Endometrial microvascular endothelial cells (primary cell): Measurements from ENCODE around the gene ERGIC1. TPM values are rescaled to one million over a fixed set of nuclear protein-coding genes. Genes with fewer than 3 reads are reported as not detected.

Experiments used
- in situ Hi-C: cut with HindIII; loops from 2 replicates; pipeline ENCODE4 v1.10.0; 2017; ENCODE audit warnings: low sequenced_read_pairs, low pct_unique_long_range_greater_than_20kb; ENCODE audit errors: inconsistent ontology term
- total RNA-seq: library from RNA; depleted of rRNA; stranded (reverse); fragments of >200 nt; gene quantifications from one replicate; pipeline ENCODE4 v1.2.3, GENCODE V29; 2015; ENCODE audit errors: inconsistent ontology term

Gene ERGIC1
- total RNA-seq, 1 donor from 2014 or later, result 129 TPM

- in situ Hi-C loops, result loop anchor here (25.0 kb wide), 1 partner anchor 191 kb away; no protein-coding TSS in a partner anchor
These were observed 69.7 kb downstream of the ERGIC1 start for GRCh38 chr5:172903790-172904189.

- in situ Hi-C loops, result loop anchor here (25.0 kb wide), 1 partner anchor 192 kb away; no protein-coding TSS in a partner anchor
These were observed 70.2 kb downstream of the ERGIC1 start for GRCh38 chr5:172904312-172904642.

DNA sequence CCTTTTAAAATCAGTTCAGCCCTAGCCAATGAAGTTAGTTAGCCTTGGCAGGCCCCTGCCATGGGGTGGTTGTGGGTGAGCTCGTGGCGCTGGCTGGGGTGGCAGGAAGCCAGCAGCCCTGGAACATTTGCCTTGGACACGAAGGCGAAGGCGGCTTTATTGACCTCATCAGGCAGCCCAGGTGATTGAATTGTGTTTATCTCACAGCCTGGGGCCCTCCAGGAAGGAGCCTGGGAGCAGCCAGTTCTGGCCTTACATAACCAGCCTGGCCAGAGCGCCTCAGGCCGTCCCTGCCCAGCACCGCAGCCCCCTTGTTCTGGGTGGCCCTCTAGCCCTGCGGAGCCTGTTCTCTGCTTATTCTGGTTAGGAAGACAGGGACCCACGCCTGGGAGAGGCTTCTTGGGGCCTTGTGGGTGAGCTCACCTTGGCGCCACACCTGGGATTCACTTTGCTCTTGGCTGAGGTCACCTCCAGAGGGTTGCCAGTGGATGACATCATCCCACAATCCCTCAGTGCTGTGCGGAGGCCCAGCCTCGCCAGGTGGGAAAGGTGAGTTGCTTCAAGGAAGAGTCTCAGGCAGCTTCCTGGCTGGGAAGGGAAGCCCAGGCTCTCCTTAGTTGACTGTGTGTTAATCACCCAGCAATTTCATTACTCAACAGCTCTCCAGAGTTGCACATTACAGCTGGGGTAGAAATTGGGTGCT is 70.7 kb downstream of the ERGIC1 start:
- in situ Hi-C loops, result loop anchor here (25.0 kb wide), 1 partner anchor 192 kb away; no protein-coding TSS in a partner anchor

DNA sequence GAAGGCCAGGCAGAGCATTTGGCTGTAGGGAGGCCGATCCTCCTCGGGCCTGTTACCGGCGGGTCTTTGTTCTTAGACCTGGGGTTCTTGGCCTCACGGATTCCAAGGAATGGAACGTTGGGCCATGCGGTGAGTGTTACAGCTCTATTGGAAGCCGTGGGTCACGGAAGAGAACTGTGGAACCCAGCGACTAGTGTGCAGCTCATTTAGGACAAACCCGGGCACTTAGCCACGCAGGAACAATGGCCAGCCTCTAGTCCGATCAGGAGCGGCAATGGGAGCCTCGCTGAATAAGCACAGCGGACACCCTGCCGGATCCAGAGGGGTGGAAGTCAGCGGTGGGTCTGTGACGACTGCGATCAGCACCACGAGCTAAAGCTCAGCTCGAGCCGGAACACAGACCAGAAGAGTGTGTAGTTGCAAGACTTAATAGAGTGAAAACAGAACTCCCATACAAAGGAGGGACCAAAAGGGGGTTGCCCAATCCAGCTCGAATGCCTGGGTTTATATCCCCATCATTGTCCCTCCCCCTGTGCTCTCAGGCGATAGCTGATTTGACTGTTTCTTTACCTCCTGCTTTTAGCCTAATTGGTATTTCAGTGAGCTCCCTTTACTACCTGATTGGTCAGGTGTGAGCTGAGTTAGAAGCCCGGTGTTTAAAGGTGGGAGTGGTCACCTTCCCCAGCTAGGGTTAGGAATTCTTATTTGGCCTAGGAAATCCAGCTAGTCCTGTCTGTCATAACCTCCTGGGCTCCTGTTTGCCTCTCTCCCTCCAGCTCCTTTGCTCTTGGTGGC is 71.5 kb downstream of the ERGIC1 start:
- in situ Hi-C loops, result loop anchor here (25.0 kb wide), 1 partner anchor 193 kb away; no protein-coding TSS in a partner anchor

- in situ Hi-C loops, result loop anchor here (25.0 kb wide), 1 partner anchor 194 kb away; no protein-coding TSS in a partner anchor
These were observed 72.4 kb downstream of the ERGIC1 start for GRCh38 chr5:172906436-172906835.

DNA sequence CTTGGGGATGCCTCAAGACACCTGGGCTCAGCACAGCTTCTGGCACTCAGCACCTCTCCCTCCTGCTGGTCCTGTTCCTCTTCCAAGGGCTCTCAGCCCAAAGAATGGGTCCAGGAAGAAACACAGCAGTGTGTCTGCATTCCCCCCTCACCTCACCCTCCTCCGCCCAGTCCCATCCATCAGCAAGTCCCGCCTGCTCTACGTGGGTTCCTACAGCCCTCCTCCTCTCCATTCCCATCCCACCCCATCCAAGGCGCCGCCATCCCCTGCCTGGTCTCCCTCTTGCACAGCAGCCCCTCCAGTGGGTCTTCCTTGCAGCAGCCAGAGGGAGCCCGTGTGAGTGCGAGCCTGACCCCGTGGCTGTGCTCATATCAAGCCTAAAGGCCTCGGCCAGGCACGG is 72.8 kb downstream of the ERGIC1 start:
- in situ Hi-C loops, result loop anchor here (25.0 kb wide), 1 partner anchor 195 kb away; no protein-coding TSS in a partner anchor

DNA sequence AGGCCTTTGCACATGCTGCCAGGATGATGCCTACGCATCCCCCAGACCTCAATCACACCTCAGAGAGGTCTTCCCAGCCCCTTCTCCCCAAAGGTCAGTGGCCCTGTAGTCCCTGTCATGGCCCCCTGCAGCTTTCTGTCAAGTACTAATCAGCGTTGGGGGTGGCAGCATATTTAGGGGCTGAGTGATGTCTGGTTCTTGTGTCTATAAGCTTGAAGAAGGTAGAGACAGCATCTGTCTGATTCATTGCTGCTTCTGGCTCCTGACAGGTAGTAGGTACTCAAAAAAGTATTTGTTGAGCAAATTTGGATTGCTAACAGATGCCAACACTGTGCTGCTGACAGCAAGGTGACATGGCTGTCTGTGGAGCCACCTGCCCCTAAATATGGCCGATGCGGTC is 73.6 kb downstream of the ERGIC1 start:
- in situ Hi-C loops, result loop anchor here (25.0 kb wide), 1 partner anchor 195 kb away; no protein-coding TSS in a partner anchor

GRCh38 chr5:172908662-172909061 is 74.6 kb downstream of the ERGIC1 start:
- in situ Hi-C loops, result loop anchor here (25.0 kb wide), 1 partner anchor 196 kb away; no protein-coding TSS in a partner anchor

GRCh38 chr5:172909931-172910502 is 76.0 kb downstream of the ERGIC1 start:
- in situ Hi-C loops, result loop anchor here (25.0 kb wide), 1 partner anchor 198 kb away; no protein-coding TSS in a partner anchor

DNA sequence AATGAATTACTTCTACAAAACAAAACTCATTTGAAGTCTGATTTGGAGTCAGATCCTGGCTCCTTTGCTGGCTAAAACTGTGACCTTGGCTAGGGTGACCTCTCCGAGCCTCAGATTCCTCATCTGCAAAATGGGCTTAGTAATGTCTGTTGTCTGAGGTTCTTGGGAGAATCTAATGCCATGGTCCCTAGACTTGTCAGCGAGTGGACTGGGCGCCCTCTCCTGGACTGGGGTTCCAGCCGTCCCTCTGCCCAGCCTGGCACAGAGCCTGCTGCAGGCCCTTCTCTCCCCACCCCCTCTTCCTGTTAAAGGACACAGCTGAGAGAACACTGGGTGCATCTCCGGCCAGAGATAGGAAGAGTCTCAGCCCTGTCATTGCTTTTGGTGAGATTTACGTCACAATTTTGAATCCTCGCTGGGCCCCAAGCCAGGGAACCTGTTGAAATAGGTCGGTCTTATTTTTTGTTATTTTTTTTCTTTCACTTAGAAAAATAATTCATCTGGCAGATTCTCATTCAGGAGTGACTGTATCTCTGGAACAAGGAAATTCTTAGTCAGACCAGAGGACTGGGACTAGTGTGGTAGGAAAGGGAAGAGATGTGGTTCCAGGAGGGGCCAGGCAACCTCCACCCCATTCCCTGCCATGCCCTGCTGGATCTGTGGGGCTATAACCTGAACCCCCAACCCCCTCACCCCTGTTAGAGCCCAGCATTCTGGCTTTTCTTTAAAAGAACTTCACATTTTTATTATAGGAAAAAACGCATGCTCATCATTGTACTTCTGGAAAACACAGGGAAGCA is 77.0 kb downstream of the ERGIC1 start:
- in situ Hi-C loops, result loop anchor here (25.0 kb wide), 1 partner anchor 199 kb away; no protein-coding TSS in a partner anchor

DNA sequence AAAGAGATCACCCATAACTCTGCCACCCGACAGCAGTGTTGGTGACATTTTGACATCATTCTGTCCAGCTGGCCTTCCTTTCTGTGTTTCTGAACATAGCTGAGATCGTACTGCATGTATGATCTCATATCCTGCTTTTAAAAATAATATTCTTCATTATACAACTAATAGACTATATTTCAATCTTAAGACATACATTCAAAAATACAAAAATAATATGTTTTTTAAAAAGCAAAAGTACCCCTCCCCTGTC is 77.5 kb downstream of the ERGIC1 start:
- in situ Hi-C loops, result loop anchor here (25.0 kb wide), 1 partner anchor 199 kb away; no protein-coding TSS in a partner anchor

- in situ Hi-C loops, result loop anchor here (25.0 kb wide), 1 partner anchor 200 kb away; no protein-coding TSS in a partner anchor
These were observed 77.9 kb downstream of the ERGIC1 start for GRCh38 chr5:172911976-172912375.

- in situ Hi-C loops, result loop anchor here (25.0 kb wide), 1 partner anchor 201 kb away; no protein-coding TSS in a partner anchor
These were observed 79.2 kb downstream of the ERGIC1 start for GRCh38 chr5:172913117-172913850.

DNA sequence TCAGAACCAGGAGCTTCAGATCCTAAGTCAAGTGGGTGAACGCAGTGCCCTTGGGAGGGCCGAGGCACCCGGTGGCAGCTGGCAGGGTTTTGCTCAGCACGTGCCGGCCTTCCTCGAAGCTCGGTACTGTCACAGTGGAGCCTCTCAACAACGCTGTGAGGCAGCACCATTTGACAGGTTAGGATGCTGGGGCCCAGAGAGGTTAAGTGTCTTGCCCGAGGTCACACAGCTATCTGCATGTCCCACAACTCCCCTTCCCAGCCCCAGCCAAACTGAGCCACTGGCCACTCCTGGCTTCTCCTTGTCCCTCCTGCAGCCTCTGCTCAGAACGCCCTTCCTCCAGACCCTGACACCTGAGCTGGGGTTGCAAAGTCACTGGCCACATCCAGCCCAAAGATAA is 81.5 kb downstream of the ERGIC1 start:
- in situ Hi-C loops, result loop anchor here (25.0 kb wide), 1 partner anchor 203 kb away; no protein-coding TSS in a partner anchor

GRCh38 chr5:172918421-172919371 is 84.6 kb downstream of the ERGIC1 start:
- in situ Hi-C loops, result loop anchor here (25.0 kb wide), 1 partner anchor 206 kb away; no protein-coding TSS in a partner anchor

DNA sequence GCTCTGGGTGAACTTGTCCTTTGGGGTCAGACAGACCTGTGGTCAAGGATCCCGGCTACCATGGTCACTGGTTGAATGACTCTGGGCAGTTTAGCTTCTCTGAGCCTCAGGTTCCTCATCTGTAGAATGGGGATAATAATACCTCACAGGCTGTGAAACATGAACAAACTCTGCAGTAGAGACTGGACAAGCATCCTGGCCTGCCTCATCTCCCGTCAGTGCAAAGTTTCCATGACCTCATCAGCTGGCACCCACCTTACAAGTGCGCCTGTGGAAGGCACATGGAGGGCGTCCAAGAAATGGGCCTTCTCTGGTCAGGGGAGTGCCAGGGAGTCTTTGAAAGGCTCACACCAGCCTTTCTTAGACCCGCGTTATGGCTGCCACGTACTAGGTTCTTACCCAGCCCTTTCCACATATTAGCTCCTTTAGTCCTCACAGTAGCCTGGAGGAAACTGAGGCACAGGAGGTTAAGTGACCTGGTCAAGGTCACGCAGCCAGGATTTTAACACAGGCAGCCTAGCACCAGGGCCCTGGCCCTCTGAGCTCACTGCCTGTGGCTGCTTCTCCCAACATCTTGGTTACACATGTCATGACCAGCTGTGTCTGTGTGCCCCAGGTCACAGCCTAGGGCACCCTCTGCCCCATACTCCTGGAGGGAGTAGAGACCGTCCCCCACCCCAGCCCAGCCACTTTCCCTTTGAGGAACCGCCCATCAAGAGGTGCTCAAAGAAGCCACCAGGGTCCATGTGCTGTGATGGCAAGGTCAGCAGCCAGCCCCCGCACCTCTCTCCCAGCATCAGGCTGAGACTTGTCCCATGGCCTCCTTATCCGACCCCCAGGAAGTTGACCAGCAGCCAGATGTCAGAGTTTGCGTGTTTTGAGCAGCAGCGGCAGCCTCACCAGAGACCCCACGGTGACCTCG is 85.7 kb downstream of the ERGIC1 start:
- in situ Hi-C loops, result loop anchor here (25.0 kb wide), 1 partner anchor 207 kb away; no protein-coding TSS in a partner anchor
